Measurements from ENCODE around the gene TSACC.
"Not testable (repeated sequence)": the region's sequence is repeated elsewhere in the genome, so short reads cannot be mapped to it uniquely, and the experiment has no call there.

Gene TSACC

GRCh38 chr1:156336242-156336641 lies 2.1 kb upstream of the TSACC start:
- peaks cover 27% of the 10 kb centered on the region for H3K36me3 Mint-ChIP-seq
- no peaks in the 10 kb centered on the region for H3K9me3 Mint-ChIP-seq
- no peaks in the 10 kb centered on the region for H3K27me3 Mint-ChIP-seq
- H3K27ac Mint-ChIP-seq = peak overlapping the region; percentile 68
- peaks cover 29% of the 10 kb centered on the region for H3K4me1 Mint-ChIP-seq
- H3K4me3 Mint-ChIP-seq = peak overlapping the region; percentile 97

- Mint-ChIP-seq H3K9me3 (no peaks in the 10 kb centered on the region), H3K27me3 (no peaks in the 10 kb centered on the region)
Observed at GRCh38 chr1:156337052-156337887, 1.1 kb upstream of the TSACC start.

GRCh38 chr1:156337888-156338179 lies 492 bp upstream of the TSACC start:
- no peaks in the 10 kb centered on the region for H3K9me3 Mint-ChIP-seq
- peak overlapping the region; percentile 97 for H3K27ac Mint-ChIP-seq
- H3K36me3 Mint-ChIP-seq = peaks cover 26% of the 10 kb centered on the region
- peak overlapping the region; percentile 97 for H3K4me3 Mint-ChIP-seq
- H3K4me1 Mint-ChIP-seq = peaks cover 29% of the 10 kb centered on the region
- no peaks in the 10 kb centered on the region for H3K27me3 Mint-ChIP-seq

More at GRCh38 chr1:156337052-156337887, 1.1 kb upstream of the TSACC start:
- Mint-ChIP-seq H3K36me3 (peaks cover 26% of the 10 kb centered on the region), H3K4me1 (peaks cover 29% of the 10 kb centered on the region), H3K4me3 (peak overlapping the region; percentile 97), H3K27ac (peak overlapping the region; percentile 97)

- Mint-ChIP-seq H3K9me3 (no peaks in the 10 kb centered on the region), H3K4me1 (peaks cover 3% of the 10 kb centered on the region), H3K36me3 (peaks cover 3% of the 10 kb centered on the region), H3K27ac (no peak overlapping the region), H3K27me3 (peaks cover 2% of the 10 kb centered on the region), H3K4me3 (no peak overlapping the region)
Observed at GRCh38 chr1:156342166-156342955, 4.0 kb downstream of the TSACC start.

GRCh38 chr1:156344409-156344808 lies 6.1 kb downstream of the TSACC start:
- Mint-ChIP-seq H3K36me3 (no peaks in the 10 kb centered on the region), H3K27me3 (peaks cover 2% of the 10 kb centered on the region), H3K9me3 (no peaks in the 10 kb centered on the region), H3K27ac (no peak overlapping the region), H3K4me1 (no peaks in the 10 kb centered on the region), H3K4me3 (no peak overlapping the region)

- not testable (repeated sequence) for H3K27me3 Mint-ChIP-seq, H3K27ac Mint-ChIP-seq, H3K9me3 Mint-ChIP-seq, H3K4me3 Mint-ChIP-seq, H3K36me3 Mint-ChIP-seq, H3K4me1 Mint-ChIP-seq
Observed at GRCh38 chr1:156346035-156346434, 7.7 kb downstream of the TSACC start.

GRCh38 chr1:156346636-156347035 lies 8.3 kb downstream of the TSACC start:
- no peak overlapping the region for H3K4me3 Mint-ChIP-seq
- H3K9me3 Mint-ChIP-seq = no peaks in the 10 kb centered on the region
- no peaks in the 10 kb centered on the region for H3K4me1 Mint-ChIP-seq
- H3K27me3 Mint-ChIP-seq = peaks cover 2% of the 10 kb centered on the region
- H3K27ac Mint-ChIP-seq = no peak overlapping the region
- H3K36me3 Mint-ChIP-seq = no peaks in the 10 kb centered on the region

- H3K36me3 Mint-ChIP-seq = no peaks in the 10 kb centered on the region
- H3K4me1 Mint-ChIP-seq = no peaks in the 10 kb centered on the region
- H3K27me3 Mint-ChIP-seq = peaks cover 2% of the 10 kb centered on the region
- H3K27ac Mint-ChIP-seq = no peak overlapping the region
- H3K4me3 Mint-ChIP-seq = no peak overlapping the region
- H3K9me3 Mint-ChIP-seq = no peaks in the 10 kb centered on the region
Observed at GRCh38 chr1:156347331-156347730, 9.0 kb downstream of the TSACC start.

GRCh38 chr1:156352481-156352880 lies 14.2 kb downstream of the TSACC start:
- not testable (repeated sequence) for H3K36me3 Mint-ChIP-seq, H3K27me3 Mint-ChIP-seq, H3K9me3 Mint-ChIP-seq, H3K27ac Mint-ChIP-seq, H3K4me3 Mint-ChIP-seq
- peaks cover 10% of the 10 kb centered on the region for H3K4me1 Mint-ChIP-seq

- no peak overlapping the region for H3K27ac Mint-ChIP-seq
- no peaks in the 10 kb centered on the region for H3K36me3 Mint-ChIP-seq
- no peaks in the 10 kb centered on the region for H3K9me3 Mint-ChIP-seq
- H3K27me3 Mint-ChIP-seq = peaks cover 4% of the 10 kb centered on the region
- peaks cover 10% of the 10 kb centered on the region for H3K4me1 Mint-ChIP-seq
- no peak overlapping the region for H3K4me3 Mint-ChIP-seq
Observed at GRCh38 chr1:156356262-156356874, 18.0 kb downstream of the TSACC start.

- H3K9me3 Mint-ChIP-seq = no peaks in the 10 kb centered on the region
- no peaks in the 10 kb centered on the region for H3K36me3 Mint-ChIP-seq
- no peak overlapping the region for H3K27ac Mint-ChIP-seq
- peaks cover 10% of the 10 kb centered on the region for H3K4me1 Mint-ChIP-seq
- peaks cover 4% of the 10 kb centered on the region for H3K27me3 Mint-ChIP-seq
- no peak overlapping the region for H3K4me3 Mint-ChIP-seq
Observed at GRCh38 chr1:156356875-156357534, 18.7 kb downstream of the TSACC start.

- Mint-ChIP-seq H3K9me3 (no peaks in the 10 kb centered on the region), H3K27ac (no peak overlapping the region), H3K4me3 (no peak overlapping the region), H3K4me1 (peaks cover 10% of the 10 kb centered on the region), H3K36me3 (no peaks in the 10 kb centered on the region), H3K27me3 (peaks cover 4% of the 10 kb centered on the region)
Observed at GRCh38 chr1:156357977-156358376, 19.7 kb downstream of the TSACC start.

- Mint-ChIP-seq H3K36me3 (no peaks in the 10 kb centered on the region), H3K4me1 (peaks cover 10% of the 10 kb centered on the region), H3K9me3 (no peaks in the 10 kb centered on the region), H3K4me3 (no peak overlapping the region), H3K27ac (no peak overlapping the region), H3K27me3 (peaks cover 4% of the 10 kb centered on the region)
Observed at GRCh38 chr1:156358641-156359040, 20.3 kb downstream of the TSACC start.

GRCh38 chr1:156359249-156359648 lies 20.9 kb downstream of the TSACC start:
- peaks cover 5% of the 10 kb centered on the region for H3K27me3 Mint-ChIP-seq

GRCh38 chr1:156359973-156360372 lies 21.6 kb downstream of the TSACC start:
- H3K9me3 Mint-ChIP-seq = no peaks in the 10 kb centered on the region
- H3K27ac Mint-ChIP-seq = no peak overlapping the region
- peaks cover 10% of the 10 kb centered on the region for H3K27me3 Mint-ChIP-seq
- no peak overlapping the region for H3K4me3 Mint-ChIP-seq
- peaks cover 10% of the 10 kb centered on the region for H3K4me1 Mint-ChIP-seq
- no peaks in the 10 kb centered on the region for H3K36me3 Mint-ChIP-seq

More at GRCh38 chr1:156359249-156359648, 20.9 kb downstream of the TSACC start:
- H3K36me3 Mint-ChIP-seq = no peaks in the 10 kb centered on the region
- peaks cover 10% of the 10 kb centered on the region for H3K4me1 Mint-ChIP-seq
- no peaks in the 10 kb centered on the region for H3K9me3 Mint-ChIP-seq
- H3K27ac Mint-ChIP-seq = no peak overlapping the region
- no peak overlapping the region for H3K4me3 Mint-ChIP-seq
